Stimulated activated naive B cell treated with anti-CD40 and anti-IgM and Interleukin-4, amounts not matched to agents 10 μg/mL and 1 μg/mL and 100 μg/mL, for 72 hours (primary cell): Measurements from ENCODE around the gene FAM13C.
A peak's percentile ranks its signal among the peaks of the same experiment; 100 is the strongest.

Experiments
- ATAC-seq, 2 donors: fragments of 150-1000 bp; cut with Tn5 transposase; replicated peaks; 2 replicates each; pipeline ENCODE4 v1.10.0; 2021; ENCODE audit warnings: moderate library complexity in 1 of 2
- DNase-seq: peaks from one replicate; pipeline ENCODE4 v3.0.0; 2021
- H3K27ac Mint-ChIP-seq: one replicate; pipeline ENCODE4 v1.8.0; 2022; ENCODE audit warnings: mild to moderate bottlenecking, mixed read lengths
- H3K27me3 Mint-ChIP-seq, 2 donors: one replicate each; pipeline ENCODE4 v1.8.0; 2022; ENCODE audit warnings: mixed read lengths in 2 of 2
- H3K36me3 Mint-ChIP-seq, 2 donors: one replicate each; pipeline ENCODE4 v1.8.0; 2022; ENCODE audit warnings: mixed read lengths in 2 of 2, mild to moderate bottlenecking in 1 of 2
- H3K4me1 Mint-ChIP-seq, 2 donors: one replicate each; pipeline ENCODE4 v1.8.0; 2022; ENCODE audit warnings: mixed read lengths in 2 of 2, mild to moderate bottlenecking in 1 of 2
- H3K4me3 Mint-ChIP-seq, 2 donors: one replicate each; pipeline ENCODE4 v1.8.0; 2022; ENCODE audit warnings: mild to moderate bottlenecking in 2 of 2, mixed read lengths in 2 of 2, moderate library complexity in 1 of 2
- H3K9me3 Mint-ChIP-seq, 2 donors: one replicate each; pipeline ENCODE4 v1.8.0; 2022; ENCODE audit warnings: mixed read lengths in 2 of 2, mild to moderate bottlenecking in 1 of 2

FAM13C gene

GRCh38 chr10:59285848-59286247 is 76.5 kb downstream of the FAM13C start:
- Mint-ChIP-seq H3K27me3 (no peaks in the 10 kb centered on the region), H3K27ac (no peak overlapping the region), H3K4me1 (no peaks in the 10 kb centered on the region), H3K4me3 (no peak overlapping the region), H3K9me3 (no peaks in the 10 kb centered on the region), H3K36me3 (no peaks in the 10 kb centered on the region)
- DNase-seq (no peak), ATAC-seq (no peak)

- no peaks in the 10 kb centered on the region for H3K27me3 Mint-ChIP-seq
- no peak overlapping the region for H3K27ac Mint-ChIP-seq
- DNase-seq (no peak), ATAC-seq (no peak)
- no peaks in the 10 kb centered on the region for H3K36me3 Mint-ChIP-seq
- no peak overlapping the region for H3K4me3 Mint-ChIP-seq
- H3K4me1 Mint-ChIP-seq = no peaks in the 10 kb centered on the region
- H3K9me3 Mint-ChIP-seq = peaks cover 0 to 1% of the 10 kb centered on the region in 2 donors
These were observed 77.3 kb downstream of the FAM13C start for GRCh38 chr10:59285073-59285472.

GRCh38 chr10:59284118-59284975 is 78.0 kb downstream of the FAM13C start:
- H3K27ac Mint-ChIP-seq = no peak overlapping the region
- peak in 1 of 2 donors; percentile 17 for ATAC-seq

GRCh38 chr10:59283456-59284091 is 78.8 kb downstream of the FAM13C start:
- DNase-seq (no peak), ATAC-seq (no peak)
- no peak overlapping the region for H3K27ac Mint-ChIP-seq
- H3K9me3 Mint-ChIP-seq = peaks cover 0 to 1% of the 10 kb centered on the region in 2 donors
- no peaks in the 10 kb centered on the region for H3K27me3 Mint-ChIP-seq
- H3K36me3 Mint-ChIP-seq = no peaks in the 10 kb centered on the region
- H3K4me3 Mint-ChIP-seq = no peak overlapping the region
- no peaks in the 10 kb centered on the region for H3K4me1 Mint-ChIP-seq

More at GRCh38 chr10:59284118-59284975, 78.0 kb downstream of the FAM13C start:
- peaks cover 0 to 1% of the 10 kb centered on the region in 2 donors for H3K9me3 Mint-ChIP-seq
- no peaks in the 10 kb centered on the region for H3K27me3 Mint-ChIP-seq
- H3K4me3 Mint-ChIP-seq = no peak overlapping the region
- H3K4me1 Mint-ChIP-seq = no peaks in the 10 kb centered on the region
- DNase-seq = no peak
- no peaks in the 10 kb centered on the region for H3K36me3 Mint-ChIP-seq

GRCh38 chr10:59281861-59282260 is 80.5 kb downstream of the FAM13C start:
- no peak overlapping the region for H3K4me3 Mint-ChIP-seq

GRCh38 chr10:59279991-59280505 is 82.3 kb downstream of the FAM13C start:
- DNase-seq (no peak), ATAC-seq (no peak)
- peaks cover 0 to 3% of the 10 kb centered on the region in 2 donors for H3K9me3 Mint-ChIP-seq
- no peaks in the 10 kb centered on the region for H3K4me1 Mint-ChIP-seq
- no peaks in the 10 kb centered on the region for H3K36me3 Mint-ChIP-seq
- H3K27me3 Mint-ChIP-seq = no peaks in the 10 kb centered on the region
- H3K27ac Mint-ChIP-seq = no peak overlapping the region
- H3K4me3 Mint-ChIP-seq = no peak overlapping the region

More at GRCh38 chr10:59281861-59282260, 80.5 kb downstream of the FAM13C start:
- Mint-ChIP-seq H3K4me1 (no peaks in the 10 kb centered on the region), H3K9me3 (peaks cover 0 to 3% of the 10 kb centered on the region in 2 donors), H3K27ac (no peak overlapping the region), H3K36me3 (no peaks in the 10 kb centered on the region), H3K27me3 (no peaks in the 10 kb centered on the region)
- no peak for DNase-seq
- ATAC-seq = no peak

- Mint-ChIP-seq H3K4me1 (no peaks in the 10 kb centered on the region), H3K27me3 (no peaks in the 10 kb centered on the region), H3K36me3 (no peaks in the 10 kb centered on the region), H3K4me3 (no peak overlapping the region), H3K27ac (no peak overlapping the region), H3K9me3 (peaks cover 0 to 3% of the 10 kb centered on the region in 2 donors)
- no peak for DNase-seq
- ATAC-seq = no peak
These were observed 82.9 kb downstream of the FAM13C start for GRCh38 chr10:59279476-59279875.

GRCh38 chr10:59276919-59277318 is 85.4 kb downstream of the FAM13C start:
- Mint-ChIP-seq H3K9me3 (peaks cover 0 to 3% of the 10 kb centered on the region in 2 donors), H3K4me1 (no peaks in the 10 kb centered on the region), H3K27ac (no peak overlapping the region), H3K36me3 (no peaks in the 10 kb centered on the region), H3K27me3 (no peaks in the 10 kb centered on the region), H3K4me3 (no peak overlapping the region)
- ATAC-seq = no peak
- DNase-seq = no peak

- no peak overlapping the region for H3K4me3 Mint-ChIP-seq
- H3K27me3 Mint-ChIP-seq = no peaks in the 10 kb centered on the region
- H3K27ac Mint-ChIP-seq = no peak overlapping the region
- H3K9me3 Mint-ChIP-seq = peaks cover 0 to 3% of the 10 kb centered on the region in 2 donors
- H3K4me1 Mint-ChIP-seq = no peaks in the 10 kb centered on the region
- no peak for ATAC-seq
- H3K36me3 Mint-ChIP-seq = no peaks in the 10 kb centered on the region
- no peak for DNase-seq
These were observed 86.2 kb downstream of the FAM13C start for GRCh38 chr10:59276133-59276532.

GRCh38 chr10:59273445-59273844 is 88.9 kb downstream of the FAM13C start:
- H3K4me3 Mint-ChIP-seq = no peak overlapping the region
- no peaks in the 10 kb centered on the region for H3K36me3 Mint-ChIP-seq
- H3K9me3 Mint-ChIP-seq = peaks cover 0 to 3% of the 10 kb centered on the region in 2 donors
- H3K27me3 Mint-ChIP-seq = no peaks in the 10 kb centered on the region
- ATAC-seq (no peak), DNase-seq (no peak)
- H3K4me1 Mint-ChIP-seq = no peaks in the 10 kb centered on the region
- H3K27ac Mint-ChIP-seq = no peak overlapping the region

GRCh38 chr10:59272061-59272460 is 90.3 kb downstream of the FAM13C start:
- Mint-ChIP-seq H3K27me3 (no peaks in the 10 kb centered on the region), H3K9me3 (peaks cover 0 to 2% of the 10 kb centered on the region in 2 donors), H3K27ac (no peak overlapping the region), H3K36me3 (no peaks in the 10 kb centered on the region), H3K4me3 (no peak overlapping the region), H3K4me1 (no peaks in the 10 kb centered on the region)
- DNase-seq (no peak), ATAC-seq (no peak)

GRCh38 chr10:59271160-59271559 is 91.2 kb downstream of the FAM13C start:
- Mint-ChIP-seq H3K36me3 (no peaks in the 10 kb centered on the region), H3K4me3 (no peak overlapping the region), H3K4me1 (no peaks in the 10 kb centered on the region), H3K27ac (no peak overlapping the region), H3K9me3 (peaks cover 0 to 2% of the 10 kb centered on the region in 2 donors), H3K27me3 (no peaks in the 10 kb centered on the region)
- ATAC-seq (no peak), DNase-seq (no peak)

- ATAC-seq (no peak), DNase-seq (no peak)
- no peak overlapping the region for H3K4me3 Mint-ChIP-seq
- no peaks in the 10 kb centered on the region for H3K27me3 Mint-ChIP-seq
- H3K27ac Mint-ChIP-seq = no peak overlapping the region
- no peaks in the 10 kb centered on the region for H3K36me3 Mint-ChIP-seq
- H3K9me3 Mint-ChIP-seq = peaks cover 0 to 2% of the 10 kb centered on the region in 2 donors
- no peaks in the 10 kb centered on the region for H3K4me1 Mint-ChIP-seq
These were observed 91.9 kb downstream of the FAM13C start for GRCh38 chr10:59270492-59270891.

GRCh38 chr10:59269651-59270050 is 92.7 kb downstream of the FAM13C start:
- ATAC-seq = no peak
- DNase-seq = no peak
- H3K9me3 Mint-ChIP-seq = peaks cover 0 to 2% of the 10 kb centered on the region in 2 donors
- no peaks in the 10 kb centered on the region for H3K36me3 Mint-ChIP-seq
- H3K27me3 Mint-ChIP-seq = no peaks in the 10 kb centered on the region
- H3K27ac Mint-ChIP-seq = no peak overlapping the region
- no peak overlapping the region for H3K4me3 Mint-ChIP-seq
- no peaks in the 10 kb centered on the region for H3K4me1 Mint-ChIP-seq

GRCh38 chr10:59268460-59268859 is 93.9 kb downstream of the FAM13C start:
- H3K9me3 Mint-ChIP-seq = peaks cover 0 to 2% of the 10 kb centered on the region in 2 donors
- H3K4me1 Mint-ChIP-seq = no peaks in the 10 kb centered on the region
- no peak for DNase-seq
- no peak overlapping the region for H3K27ac Mint-ChIP-seq
- ATAC-seq = no peak
- H3K27me3 Mint-ChIP-seq = no peaks in the 10 kb centered on the region
- H3K36me3 Mint-ChIP-seq = no peaks in the 10 kb centered on the region
- H3K4me3 Mint-ChIP-seq = no peak overlapping the region
